Measurements from ENCODE around the gene GANAB. TPM values are rescaled to one million over a fixed set of nuclear protein-coding genes. Genes with fewer than 3 reads are reported as not detected.

GANAB gene
- total and polyA plus RNA-seq, 2 experiments from 2014 or later: 212 to 251 TPM

GRCh38 chr11:62601122-62601371, 45.4 kb downstream of the GANAB start:
- peak overlapping the region; percentile 92 for H3K27ac ChIP-seq
- WGBS (ENCODE audit: low lambda C conversion rate, missing lambda C conversion rate): 0% methylated on average over 7 of the region's 30 CpGs
- peak overlapping the region; percentile 53 for H2AFZ ChIP-seq
- no peaks in the 10 kb centered on the region for H3K27me3 ChIP-seq
- H3K4me1 ChIP-seq (ENCODE audit: insufficient read depth): peaks cover 20% of the 10 kb centered on the region
- H3K9me3 ChIP-seq (ENCODE audit: low read depth): no peaks in the 10 kb centered on the region
- H4K20me1 ChIP-seq (ENCODE audit: insufficient read depth, poor library complexity, severe bottlenecking): peaks cover 16% of the 10 kb centered on the region
- peak overlapping the region; percentile 39 for H3K4me3 ChIP-seq
- peaks cover 39% of the 10 kb centered on the region for H3K79me2 ChIP-seq
- H3K4me2 ChIP-seq: peak overlapping the region; percentile 84
- H3K36me3 ChIP-seq (replicated peaks; ENCODE audit: insufficient read depth, low read depth): no peaks in the 10 kb centered on the region
- no peaks in the 10 kb centered on the region for H3K9me2 ChIP-seq (replicated peaks; ENCODE audit: insufficient read depth)
- DNase-seq (ENCODE audit: low spot score): no peak
- TF ChIP-seq EZH2phosphoT487 (IDR thresholded peaks at IDR 0.05; ENCODE audit: low read depth, severe bottlenecking, unreplicated experiment) (no peak), EZH2 (IDR thresholded peaks at IDR 0.05; ENCODE audit: borderline replicate concordance) (no peak)

GRCh38 chr11:62600367-62601121, 45.9 kb downstream of the GANAB start:
- Histone ChIP-seq H3K79me2 (peaks cover 39% of the 10 kb centered on the region), H3K4me1 (ENCODE audit: insufficient read depth) (peaks cover 20% of the 10 kb centered on the region), H4K20me1 (ENCODE audit: insufficient read depth, poor library complexity, severe bottlenecking) (peaks cover 16% of the 10 kb centered on the region), H3K4me3 (peak overlapping the region; percentile 39), H3K9me3 (ENCODE audit: low read depth) (no peaks in the 10 kb centered on the region), H3K9me2 (replicated peaks; ENCODE audit: insufficient read depth) (no peaks in the 10 kb centered on the region), H3K27ac (peak overlapping the region; percentile 92), H3K27me3 (no peaks in the 10 kb centered on the region), H3K4me2 (peak overlapping the region; percentile 84), H3K36me3 (replicated peaks; ENCODE audit: insufficient read depth, low read depth) (no peaks in the 10 kb centered on the region), H2AFZ (peak overlapping the region; percentile 53)
- no peak for DNase-seq (ENCODE audit: low spot score)
- 3% methylated on average over 26 of the region's 26 CpGs for WGBS (ENCODE audit: low lambda C conversion rate, missing lambda C conversion rate)
- TF ChIP-seq EZH2phosphoT487 (IDR thresholded peaks at IDR 0.05; ENCODE audit: low read depth, severe bottlenecking, unreplicated experiment) (no peak), CTCF (IDR thresholded peaks at IDR 0.05; ENCODE audit: poor library complexity) (no peak), EZH2 (IDR thresholded peaks at IDR 0.05; ENCODE audit: borderline replicate concordance) (no peak)

GRCh38 chr11:62599901-62600300, 46.5 kb downstream of the GANAB start:
- no peak for TF ChIP-seq EZH2phosphoT487 (IDR thresholded peaks at IDR 0.05; ENCODE audit: low read depth, severe bottlenecking, unreplicated experiment)

DNA sequence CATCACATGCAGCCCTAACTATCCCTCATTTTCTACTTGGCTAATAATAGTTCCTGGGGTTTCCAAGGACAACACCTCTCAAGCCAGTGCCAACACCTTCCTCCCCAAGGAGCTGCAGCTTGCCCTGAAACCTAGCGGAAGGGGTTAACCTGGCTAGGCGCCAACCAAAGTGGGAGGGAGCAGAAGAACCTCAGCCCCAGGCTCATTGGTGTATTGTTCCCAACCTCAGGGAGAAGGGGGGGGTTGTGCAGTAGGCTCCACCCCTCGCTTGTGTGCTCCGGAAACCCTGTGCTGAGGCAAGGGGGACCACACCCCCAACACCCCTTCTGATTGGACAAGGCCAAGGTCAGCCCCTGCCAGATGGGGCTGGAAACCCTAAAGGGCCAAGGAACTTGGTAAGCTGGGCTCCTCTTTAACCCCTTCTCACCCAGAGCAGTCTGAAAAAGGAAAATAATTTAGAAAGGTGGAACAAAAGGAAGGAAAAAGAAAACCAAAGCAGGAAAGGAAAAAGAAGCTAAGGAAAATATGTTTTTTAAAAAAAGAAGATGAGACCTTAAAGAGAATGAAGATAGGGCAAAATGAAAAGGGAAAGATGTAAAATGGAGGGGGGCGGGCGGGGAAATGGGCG, 47.2 kb downstream of the GANAB start:
- H3K79me2 ChIP-seq: peaks cover 39% of the 10 kb centered on the region
- H3K36me3 ChIP-seq (replicated peaks; ENCODE audit: insufficient read depth, low read depth): no peaks in the 10 kb centered on the region

More at GRCh38 chr11:62599901-62600300, 46.5 kb downstream of the GANAB start:
- H3K79me2 ChIP-seq: peaks cover 39% of the 10 kb centered on the region
- no peaks in the 10 kb centered on the region for H3K36me3 ChIP-seq (replicated peaks; ENCODE audit: insufficient read depth, low read depth)
- peak overlapping the region; percentile 92 for H3K27ac ChIP-seq
- H3K4me2 ChIP-seq: peak overlapping the region; percentile 84
- peaks cover 16% of the 10 kb centered on the region for H4K20me1 ChIP-seq (ENCODE audit: insufficient read depth, poor library complexity, severe bottlenecking)
- DNase-seq (ENCODE audit: low spot score): no peak
- peaks cover 20% of the 10 kb centered on the region for H3K4me1 ChIP-seq (ENCODE audit: insufficient read depth)
- no peak overlapping the region for H2AFZ ChIP-seq
- no peak overlapping the region for H3K4me3 ChIP-seq
- no peaks in the 10 kb centered on the region for H3K9me3 ChIP-seq (ENCODE audit: low read depth)
- 52% methylated on average over 5 of the region's 5 CpGs for WGBS (ENCODE audit: low lambda C conversion rate, missing lambda C conversion rate)
- no peaks in the 10 kb centered on the region for H3K9me2 ChIP-seq (replicated peaks; ENCODE audit: insufficient read depth)
- no peaks in the 10 kb centered on the region for H3K27me3 ChIP-seq

More for the DNA sequence above, 47.2 kb downstream of the GANAB start:
- WGBS (ENCODE audit: low lambda C conversion rate, missing lambda C conversion rate): 62% methylated on average over 7 of the region's 7 CpGs
- Histone ChIP-seq H3K9me3 (ENCODE audit: low read depth) (no peaks in the 10 kb centered on the region), H3K4me2 (peak overlapping the region; percentile 84), H3K9me2 (replicated peaks; ENCODE audit: insufficient read depth) (no peaks in the 10 kb centered on the region), H4K20me1 (ENCODE audit: insufficient read depth, poor library complexity, severe bottlenecking) (peaks cover 16% of the 10 kb centered on the region), H3K4me1 (ENCODE audit: insufficient read depth) (peaks cover 20% of the 10 kb centered on the region), H2AFZ (no peak overlapping the region), H3K27ac (peak overlapping the region; percentile 92), H3K4me3 (no peak overlapping the region), H3K27me3 (no peaks in the 10 kb centered on the region)
- DNase-seq (ENCODE audit: low spot score): peak; percentile 91
- no peak for TF ChIP-seq EZH2phosphoT487 (IDR thresholded peaks at IDR 0.05; ENCODE audit: low read depth, severe bottlenecking, unreplicated experiment)
- no peak for TF ChIP-seq EZH2 (IDR thresholded peaks at IDR 0.05; ENCODE audit: borderline replicate concordance)
- no peak for TF ChIP-seq CTCF (IDR thresholded peaks at IDR 0.05; ENCODE audit: poor library complexity)

Measured in hepatocyte (in vitro differentiated cells).